SJSA1 (cell line): Measurements from ENCODE around the gene IL22RA1. TPM values are rescaled to one million over a fixed set of nuclear protein-coding genes. Genes with fewer than 3 reads are reported as not detected.

Experiments
- DNase-seq, 2 experiments: peaks; one replicate each; pipeline ENCODE4 v3.0.0-alpha.2; 2015 to 2020; ENCODE audit warnings: low spot score in 2 of 2, low read depth in 1 of 2
- H3K27ac ChIP-seq: fragments of 250-450 bp; sonication (Bioruptor Pico); 2 replicates; pipeline ENCODE4 v1.5.1; 2020; ENCODE audit warnings: mild to moderate bottlenecking, moderate library complexity
- H3K27me3 ChIP-seq: fragments of 250-450 bp; sonication (Bioruptor Pico); replicated peaks from 2 replicates; pipeline ENCODE4 v1.5.1; 2020; ENCODE audit warnings: mild to moderate bottlenecking, moderate library complexity
- H3K36me3 ChIP-seq: fragments of 250-450 bp; sonication (Bioruptor Pico); 2 replicates; pipeline ENCODE4 v1.5.1; 2020; ENCODE audit warnings: mild to moderate bottlenecking
- H3K4me1 ChIP-seq: fragments of 250-450 bp; sonication (Bioruptor Pico); replicated peaks from 2 replicates; pipeline ENCODE4 v1.6.1; 2021; ENCODE audit warnings: mild to moderate bottlenecking
- H3K4me3 ChIP-seq: fragments of 250-450 bp; sonication (Bioruptor Pico); 2 replicates; pipeline ENCODE4 v1.5.1; 2020; ENCODE audit warnings: mild to moderate bottlenecking
- H3K9me3 ChIP-seq: fragments of 250-450 bp; sonication (Bioruptor Pico); replicated peaks from 2 replicates; pipeline ENCODE4 v1.5.1; 2020; ENCODE audit warnings: mild to moderate bottlenecking
- total RNA-seq: library from RNA; depleted of rRNA; stranded (reverse); fragments of >200 nt; shearing (Covaris generic); gene quantifications from 2 replicates; pipeline ENCODE4 v1.2.3, GENCODE V29; 2014

IL22RA1 gene
- total RNA-seq, 1 experiment from 2014 or later: 1.1 TPM

GRCh38 chr1:24122776-24123175, 20.2 kb downstream of the IL22RA1 start:
- Histone ChIP-seq H3K4me1 (no peaks in the 10 kb centered on the region), H3K9me3 (no peaks in the 10 kb centered on the region), H3K4me3 (no peak overlapping the region)

GRCh38 chr1:24121406-24121805, 21.5 kb downstream of the IL22RA1 start:
- H3K9me3 ChIP-seq: no peaks in the 10 kb centered on the region
- no peak for DNase-seq
- H3K27me3 ChIP-seq: no peaks in the 10 kb centered on the region; the same call in 1 of the 2 replicates
- H3K36me3 ChIP-seq: no peaks in the 10 kb centered on the region
- H3K4me3 ChIP-seq: no peak overlapping the region
- H3K27ac ChIP-seq: no peak overlapping the region
- H3K4me1 ChIP-seq: no peaks in the 10 kb centered on the region

More at GRCh38 chr1:24122776-24123175, 20.2 kb downstream of the IL22RA1 start:
- no peaks in the 10 kb centered on the region for H3K36me3 ChIP-seq
- no peaks in the 10 kb centered on the region for H3K27me3 ChIP-seq
- no peak for DNase-seq
- H3K27ac ChIP-seq: no peak overlapping the region

- Histone ChIP-seq H3K27me3 (no peaks in the 10 kb centered on the region; the same call in 1 of the 2 replicates), H3K36me3 (no peaks in the 10 kb centered on the region), H3K4me1 (no peaks in the 10 kb centered on the region), H3K4me3 (no peak overlapping the region), H3K27ac (no peak overlapping the region), H3K9me3 (no peaks in the 10 kb centered on the region)
- DNase-seq: no peak
These were observed 22.0 kb downstream of the IL22RA1 start for GRCh38 chr1:24120965-24121364.

- H3K4me1 ChIP-seq: no peaks in the 10 kb centered on the region
- no peak overlapping the region for H3K27ac ChIP-seq
- no peaks in the 10 kb centered on the region for H3K36me3 ChIP-seq
- no peaks in the 10 kb centered on the region; the same call in 1 of the 2 replicates for H3K27me3 ChIP-seq
- DNase-seq: no peak
- no peaks in the 10 kb centered on the region for H3K9me3 ChIP-seq
- no peak overlapping the region for H3K4me3 ChIP-seq
These were observed 22.8 kb downstream of the IL22RA1 start for GRCh38 chr1:24119859-24120756.

GRCh38 chr1:24119489-24119858, 23.5 kb downstream of the IL22RA1 start:
- Histone ChIP-seq H3K9me3 (no peaks in the 10 kb centered on the region), H3K27me3 (no peaks in the 10 kb centered on the region; the same call in 1 of the 2 replicates), H3K4me1 (no peaks in the 10 kb centered on the region), H3K27ac (no peak overlapping the region), H3K4me3 (no peak overlapping the region), H3K36me3 (no peaks in the 10 kb centered on the region)
- no peak for DNase-seq

- Histone ChIP-seq H3K9me3 (no peaks in the 10 kb centered on the region), H3K27me3 (no peaks in the 10 kb centered on the region; the same call in 1 of the 2 replicates), H3K27ac (no peak overlapping the region)
These were observed 24.3 kb downstream of the IL22RA1 start for GRCh38 chr1:24118410-24119242.

GRCh38 chr1:24117722-24118409, 25.1 kb downstream of the IL22RA1 start:
- DNase-seq: no peak
- H3K27me3 ChIP-seq: no peaks in the 10 kb centered on the region; the same call in 1 of the 2 replicates
- no peak overlapping the region for H3K27ac ChIP-seq

More at GRCh38 chr1:24118410-24119242, 24.3 kb downstream of the IL22RA1 start:
- no peaks in the 10 kb centered on the region for H3K36me3 ChIP-seq
- no peaks in the 10 kb centered on the region for H3K4me1 ChIP-seq
- DNase-seq: no peak
- H3K4me3 ChIP-seq: no peak overlapping the region

GRCh38 chr1:24117132-24117531, 25.8 kb downstream of the IL22RA1 start:
- no peak for DNase-seq
- Histone ChIP-seq H3K9me3 (no peaks in the 10 kb centered on the region), H3K4me3 (no peak overlapping the region), H3K27ac (no peak overlapping the region), H3K27me3 (no peaks in the 10 kb centered on the region; the same call in 1 of the 2 replicates), H3K36me3 (no peaks in the 10 kb centered on the region), H3K4me1 (peaks cover 8% of the 10 kb centered on the region)

More at GRCh38 chr1:24117722-24118409, 25.1 kb downstream of the IL22RA1 start:
- Histone ChIP-seq H3K4me3 (no peak overlapping the region), H3K9me3 (no peaks in the 10 kb centered on the region), H3K4me1 (peaks cover under 1% of the 10 kb centered on the region; the same call in 1 of the 2 replicates), H3K36me3 (no peaks in the 10 kb centered on the region)

- no peaks in the 10 kb centered on the region for H3K36me3 ChIP-seq
- peaks cover 10% of the 10 kb centered on the region for H3K4me1 ChIP-seq
- no peaks in the 10 kb centered on the region; the same call in 1 of the 2 replicates for H3K27me3 ChIP-seq
These were observed 28.2 kb downstream of the IL22RA1 start for GRCh38 chr1:24114753-24115152.

GRCh38 chr1:24113641-24114033, 29.3 kb downstream of the IL22RA1 start:
- no peak for DNase-seq
- Histone ChIP-seq H3K4me1 (peaks cover 15% of the 10 kb centered on the region), H3K27ac (no peak overlapping the region), H3K4me3 (no peak overlapping the region), H3K9me3 (no peaks in the 10 kb centered on the region), H3K27me3 (no peaks in the 10 kb centered on the region; the same call in 1 of the 2 replicates), H3K36me3 (no peaks in the 10 kb centered on the region)

More at GRCh38 chr1:24114753-24115152, 28.2 kb downstream of the IL22RA1 start:
- Histone ChIP-seq H3K9me3 (no peaks in the 10 kb centered on the region), H3K27ac (no peak overlapping the region), H3K4me3 (no peak overlapping the region)
- no peak for DNase-seq

- no peaks in the 10 kb centered on the region for H3K36me3 ChIP-seq
- H3K4me3 ChIP-seq: no peak within 1 kb of the TSS
- no peaks in the 10 kb centered on the region for H3K9me3 ChIP-seq
- peaks cover 26% of the 10 kb centered on the region for H3K4me1 ChIP-seq
- no peaks in the 10 kb centered on the region; the same call in 1 of the 2 replicates for H3K27me3 ChIP-seq
- no peak within 1 kb of the TSS for H3K27ac ChIP-seq
- DNase-seq: peak; percentile 40 to 71
These were observed 30.8 kb downstream of the IL22RA1 start, which contains the start of gene MYOM3 for GRCh38 chr1:24111996-24112779. MYOM3 (minus strand) TSS chr1:24112135; CDS start chr1:24108636, 3,499 bp downstream.

- Histone ChIP-seq H3K27ac (no peak overlapping the region), H3K36me3 (no peaks in the 10 kb centered on the region), H3K9me3 (no peaks in the 10 kb centered on the region), H3K27me3 (no peaks in the 10 kb centered on the region; the same call in 1 of the 2 replicates), H3K4me1 (peaks cover 26% of the 10 kb centered on the region), H3K4me3 (no peak overlapping the region)
- no peak for DNase-seq
These were observed 31.5 kb downstream of the IL22RA1 start for GRCh38 chr1:24111262-24111995.
